ENCODE results near the gene CRYBG1. TPM values are rescaled to one million over a fixed set of nuclear protein-coding genes. Genes with fewer than 3 reads are reported as not detected.

Gene CRYBG1
- total RNA-seq, 1 experiment from 2014 or later, result 10.7 TPM

GRCh38 chr6:106413722-106414121 lies 53.2 kb downstream of the CRYBG1 start:
- H4K20me1 ChIP-seq (ENCODE audit: insufficient read depth), result no peaks in the 10 kb centered on the region
- H3K27me3 ChIP-seq (ENCODE audit: insufficient read depth, low read length), result no peaks in the 10 kb centered on the region
- H3K4me3 ChIP-seq (replicated peaks in 1 of 2; ENCODE audit: low read depth in 1 of 2, low read length in 2 of 2), result no peak overlapping the region
- H3K9ac ChIP-seq (ENCODE audit: low read length), result no peak overlapping the region
- ATAC-seq (no peak), DNase-seq (ENCODE audit: low read depth, low spot score) (no peak)
- BruUV-seq (replicated peaks), result no TSS peak
- TF ChIP-seq JUND (IDR thresholded peaks at IDR 0.05) (no peak), RAD21 (IDR thresholded peaks at IDR 0.05; ENCODE audit: low read depth) (no peak), MAX (IDR thresholded peaks at IDR 0.05) (no peak), ELF1 (IDR thresholded peaks at IDR 0.05; ENCODE audit: borderline replicate concordance, low read depth) (no peak), SRF (IDR thresholded peaks at IDR 0.05; ENCODE audit: low read depth) (no peak), POLR2A (IDR thresholded peaks at IDR 0.05; ENCODE audit: borderline replicate concordance, extremely low read depth, insufficient read depth, insufficient read length) (no peak), SP1 (IDR thresholded peaks at IDR 0.05; ENCODE audit: low read depth) (no peak), CBX3 (IDR thresholded peaks at IDR 0.05; ENCODE audit: low read depth) (no peak), FOSL1 (IDR thresholded peaks at IDR 0.05; ENCODE audit: low read depth) (no peak), ZNF274 (IDR thresholded peaks at IDR 0.05; ENCODE audit: low read depth, low read length) (no peak), CEBPB (IDR thresholded peaks at IDR 0.05; ENCODE audit: low read depth) (no peak), ZFX (IDR thresholded peaks at IDR 0.05) (no peak), POLR2AphosphoS5 (IDR thresholded peaks at IDR 0.05; ENCODE audit: low read depth, low read length) (no peak), YY1 (IDR thresholded peaks at IDR 0.05; ENCODE audit: extremely low read depth, insufficient replicate concordance, low read depth, low read length) (no peak), EZH2phosphoT487 (IDR thresholded peaks at IDR 0.05; ENCODE audit: borderline replicate concordance) (no peak), SIN3A (IDR thresholded peaks at IDR 0.05; ENCODE audit: low read depth) (no peak)
- TF ChIP-seq, protein P1, sequence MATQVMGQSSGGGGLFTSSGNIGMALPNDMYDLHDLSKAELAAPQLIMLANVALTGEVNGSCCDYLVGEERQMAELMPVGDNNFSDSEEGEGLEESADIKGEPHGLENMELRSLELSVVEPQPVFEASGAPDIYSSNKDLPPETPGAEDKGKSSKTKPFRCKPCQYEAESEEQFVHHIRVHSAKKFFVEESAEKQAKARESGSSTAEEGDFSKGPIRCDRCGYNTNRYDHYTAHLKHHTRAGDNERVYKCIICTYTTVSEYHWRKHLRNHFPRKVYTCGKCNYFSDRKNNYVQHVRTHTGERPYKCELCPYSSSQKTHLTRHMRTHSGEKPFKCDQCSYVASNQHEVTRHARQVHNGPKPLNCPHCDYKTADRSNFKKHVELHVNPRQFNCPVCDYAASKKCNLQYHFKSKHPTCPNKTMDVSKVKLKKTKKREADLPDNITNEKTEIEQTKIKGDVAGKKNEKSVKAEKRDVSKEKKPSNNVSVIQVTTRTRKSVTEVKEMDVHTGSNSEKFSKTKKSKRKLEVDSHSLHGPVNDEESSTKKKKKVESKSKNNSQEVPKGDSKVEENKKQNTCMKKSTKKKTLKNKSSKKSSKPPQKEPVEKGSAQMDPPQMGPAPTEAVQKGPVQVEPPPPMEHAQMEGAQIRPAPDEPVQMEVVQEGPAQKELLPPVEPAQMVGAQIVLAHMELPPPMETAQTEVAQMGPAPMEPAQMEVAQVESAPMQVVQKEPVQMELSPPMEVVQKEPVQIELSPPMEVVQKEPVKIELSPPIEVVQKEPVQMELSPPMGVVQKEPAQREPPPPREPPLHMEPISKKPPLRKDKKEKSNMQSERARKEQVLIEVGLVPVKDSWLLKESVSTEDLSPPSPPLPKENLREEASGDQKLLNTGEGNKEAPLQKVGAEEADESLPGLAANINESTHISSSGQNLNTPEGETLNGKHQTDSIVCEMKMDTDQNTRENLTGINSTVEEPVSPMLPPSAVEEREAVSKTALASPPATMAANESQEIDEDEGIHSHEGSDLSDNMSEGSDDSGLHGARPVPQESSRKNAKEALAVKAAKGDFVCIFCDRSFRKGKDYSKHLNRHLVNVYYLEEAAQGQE (IDR thresholded peaks at IDR 0.05; ENCODE audit: low read depth), result no peak
- TF ChIP-seq, protein P2, sequence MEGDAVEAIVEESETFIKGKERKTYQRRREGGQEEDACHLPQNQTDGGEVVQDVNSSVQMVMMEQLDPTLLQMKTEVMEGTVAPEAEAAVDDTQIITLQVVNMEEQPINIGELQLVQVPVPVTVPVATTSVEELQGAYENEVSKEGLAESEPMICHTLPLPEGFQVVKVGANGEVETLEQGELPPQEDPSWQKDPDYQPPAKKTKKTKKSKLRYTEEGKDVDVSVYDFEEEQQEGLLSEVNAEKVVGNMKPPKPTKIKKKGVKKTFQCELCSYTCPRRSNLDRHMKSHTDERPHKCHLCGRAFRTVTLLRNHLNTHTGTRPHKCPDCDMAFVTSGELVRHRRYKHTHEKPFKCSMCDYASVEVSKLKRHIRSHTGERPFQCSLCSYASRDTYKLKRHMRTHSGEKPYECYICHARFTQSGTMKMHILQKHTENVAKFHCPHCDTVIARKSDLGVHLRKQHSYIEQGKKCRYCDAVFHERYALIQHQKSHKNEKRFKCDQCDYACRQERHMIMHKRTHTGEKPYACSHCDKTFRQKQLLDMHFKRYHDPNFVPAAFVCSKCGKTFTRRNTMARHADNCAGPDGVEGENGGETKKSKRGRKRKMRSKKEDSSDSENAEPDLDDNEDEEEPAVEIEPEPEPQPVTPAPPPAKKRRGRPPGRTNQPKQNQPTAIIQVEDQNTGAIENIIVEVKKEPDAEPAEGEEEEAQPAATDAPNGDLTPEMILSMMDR (IDR thresholded peaks at IDR 0.05 in 2 of 3, conservative IDR thresholded peaks at IDR 0.05 in 1 of 3; ENCODE audit: borderline replicate concordance in 1 of 3, insufficient read depth in 1 of 3, low read depth in 2 of 3, low read length in 2 of 3), result no peak
- TF ChIP-seq, protein P3, sequence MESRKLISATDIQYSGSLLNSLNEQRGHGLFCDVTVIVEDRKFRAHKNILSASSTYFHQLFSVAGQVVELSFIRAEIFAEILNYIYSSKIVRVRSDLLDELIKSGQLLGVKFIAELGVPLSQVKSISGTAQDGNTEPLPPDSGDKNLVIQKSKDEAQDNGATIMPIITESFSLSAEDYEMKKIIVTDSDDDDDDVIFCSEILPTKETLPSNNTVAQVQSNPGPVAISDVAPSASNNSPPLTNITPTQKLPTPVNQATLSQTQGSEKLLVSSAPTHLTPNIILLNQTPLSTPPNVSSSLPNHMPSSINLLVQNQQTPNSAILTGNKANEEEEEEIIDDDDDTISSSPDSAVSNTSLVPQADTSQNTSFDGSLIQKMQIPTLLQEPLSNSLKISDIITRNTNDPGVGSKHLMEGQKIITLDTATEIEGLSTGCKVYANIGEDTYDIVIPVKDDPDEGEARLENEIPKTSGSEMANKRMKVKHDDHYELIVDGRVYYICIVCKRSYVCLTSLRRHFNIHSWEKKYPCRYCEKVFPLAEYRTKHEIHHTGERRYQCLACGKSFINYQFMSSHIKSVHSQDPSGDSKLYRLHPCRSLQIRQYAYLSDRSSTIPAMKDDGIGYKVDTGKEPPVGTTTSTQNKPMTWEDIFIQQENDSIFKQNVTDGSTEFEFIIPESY (IDR thresholded peaks at IDR 0.05; ENCODE audit: extremely low read depth, insufficient replicate concordance, low read length), result no peak
- H3K79me2 ChIP-seq (ENCODE audit: insufficient read depth, low read length), result no peaks in the 10 kb centered on the region
- H3K4me1 ChIP-seq (ENCODE audit: control insufficient read depth in 1 of 2, insufficient read depth in 2 of 2, low read length in 2 of 2), result no peaks in the 10 kb centered on the region
- CTCF ChIA-PET, result no interaction called here
- H2AFZ ChIP-seq (ENCODE audit: low read depth, low read length, poor library complexity, severe bottlenecking), result no peak overlapping the region
- no peaks in the 10 kb centered on the region for H3K9me2 ChIP-seq (ENCODE audit: insufficient read depth)
- POLR2A ChIA-PET, result no interaction called here
- H3K4me2 ChIP-seq (ENCODE audit: low read length), result no peak overlapping the region
- H3K27ac ChIP-seq (ENCODE audit: low read depth, low read length), result no peak overlapping the region
- H3K36me3 ChIP-seq (ENCODE audit: control insufficient read depth in 1 of 2, insufficient read depth in 2 of 2, low read length in 2 of 2), result no peaks in the 10 kb centered on the region
- intact Hi-C loops (cut with micrococcal nuclease), result no loop called here
- H3K9me3 ChIP-seq (ENCODE audit: control insufficient read depth in 1 of 2, insufficient read depth in 1 of 2, low read depth in 1 of 2, low read length in 2 of 2), result no peaks in the 10 kb centered on the region
- RAD21 ChIA-PET (ENCODE audit: low non-redundant PET in 1 of 2, low total read pairs in 2 of 2, uncharacterized antibody in 2 of 2, unreplicated experiment in 2 of 2), result no interaction called here

Data from HCT116 (cell line).